Left ventricle myocardium inferior (tissue), 1 donor: ENCODE data around the gene BTN1A1. TPM values are rescaled to one million over a fixed set of nuclear protein-coding genes. Genes with fewer than 3 reads are reported as not detected.

Experiments
- DNase-seq: peaks from one replicate; pipeline ENCODE4 v3.0.0-alpha.2; 2020
- H3K27ac ChIP-seq: fragments of 200-600 bp; replicated peaks from 2 replicates; pipeline ENCODE4 v1.8.0; 2021
- H3K27me3 ChIP-seq: fragments of 200-600 bp; 2 replicates; pipeline ENCODE4 v1.8.0; 2021; ENCODE audit warnings: low read depth
- H3K36me3 ChIP-seq: fragments of 200-600 bp; 2 replicates; pipeline ENCODE4 v1.8.0; 2021
- H3K4me1 ChIP-seq: fragments of 200-600 bp; 2 replicates; pipeline ENCODE4 v1.8.0; 2021
- H3K4me3 ChIP-seq: fragments of 200-600 bp; 2 replicates; pipeline ENCODE4 v1.8.0; 2021; ENCODE audit warnings: mild to moderate bottlenecking, moderate library complexity
- H3K9me3 ChIP-seq: fragments of 200-600 bp; replicated peaks from 2 replicates; pipeline ENCODE4 v1.8.0; 2021
- intact Hi-C: fragments of 100-400 bp; cut with micrococcal nuclease; formaldehyde crosslinking; loops from one replicate; pipeline ENCODE4 v1.11.0; 2022
- total RNA-seq: library from RNA; stranded (reverse); fragmentation: NEBNext Ultra II Directional; extraction: Animal tissue kit (Norgen Biotek cat#: 25700); gene quantifications from one replicate; pipeline ENCODE4 v1.2.1, GENCODE V29; 2021
- TF ChIP-seq, protein P1 (sequence below): fragments of 200-600 bp; IDR thresholded peaks from 2 replicates; pipeline ENCODE4 v1.8.0; 2021; ENCODE audit warnings: antibody characterized with exemption, mild to moderate bottlenecking, borderline replicate concordance
- donor health status: DM: no; HTN: yes; CAD: no; lungs with severe emphysema.

The BTN1A1 gene
- total RNA-seq, 1 donor from 2014 or later, result not detected

DNA sequence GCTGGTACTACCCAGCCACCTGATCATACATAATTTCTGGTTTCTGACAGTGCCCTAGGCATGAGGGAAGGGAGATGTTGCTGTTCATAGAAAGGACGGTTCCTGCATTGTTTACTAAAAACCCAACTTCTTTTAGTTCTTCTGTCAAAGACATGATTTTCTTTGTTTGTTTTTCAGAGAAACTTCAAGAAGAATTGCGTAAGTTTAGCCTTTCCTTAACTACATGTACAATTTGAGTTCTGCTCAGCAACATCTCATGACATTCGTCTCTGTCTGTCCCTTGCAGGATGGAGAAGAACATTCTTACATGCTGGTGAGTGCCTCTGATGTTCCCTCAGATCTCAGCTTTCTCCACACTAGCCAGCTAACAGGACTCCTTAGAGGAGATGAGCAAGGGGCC lies 34.3 kb upstream of the BTN1A1 start:
- H3K4me1 ChIP-seq, result peaks cover 18% of the 10 kb centered on the region
- DNase-seq, result no peak
- H3K9me3 ChIP-seq, result no peaks in the 10 kb centered on the region
- peaks cover 87% of the 10 kb centered on the region for H3K36me3 ChIP-seq
- no peaks in the 10 kb centered on the region for H3K27me3 ChIP-seq
- no peak overlapping the region for H3K27ac ChIP-seq
- no peak overlapping the region for H3K4me3 ChIP-seq
- intact Hi-C loops, result no loop called here
- TF ChIP-seq, protein P1, sequence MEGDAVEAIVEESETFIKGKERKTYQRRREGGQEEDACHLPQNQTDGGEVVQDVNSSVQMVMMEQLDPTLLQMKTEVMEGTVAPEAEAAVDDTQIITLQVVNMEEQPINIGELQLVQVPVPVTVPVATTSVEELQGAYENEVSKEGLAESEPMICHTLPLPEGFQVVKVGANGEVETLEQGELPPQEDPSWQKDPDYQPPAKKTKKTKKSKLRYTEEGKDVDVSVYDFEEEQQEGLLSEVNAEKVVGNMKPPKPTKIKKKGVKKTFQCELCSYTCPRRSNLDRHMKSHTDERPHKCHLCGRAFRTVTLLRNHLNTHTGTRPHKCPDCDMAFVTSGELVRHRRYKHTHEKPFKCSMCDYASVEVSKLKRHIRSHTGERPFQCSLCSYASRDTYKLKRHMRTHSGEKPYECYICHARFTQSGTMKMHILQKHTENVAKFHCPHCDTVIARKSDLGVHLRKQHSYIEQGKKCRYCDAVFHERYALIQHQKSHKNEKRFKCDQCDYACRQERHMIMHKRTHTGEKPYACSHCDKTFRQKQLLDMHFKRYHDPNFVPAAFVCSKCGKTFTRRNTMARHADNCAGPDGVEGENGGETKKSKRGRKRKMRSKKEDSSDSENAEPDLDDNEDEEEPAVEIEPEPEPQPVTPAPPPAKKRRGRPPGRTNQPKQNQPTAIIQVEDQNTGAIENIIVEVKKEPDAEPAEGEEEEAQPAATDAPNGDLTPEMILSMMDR, result no peak

DNA sequence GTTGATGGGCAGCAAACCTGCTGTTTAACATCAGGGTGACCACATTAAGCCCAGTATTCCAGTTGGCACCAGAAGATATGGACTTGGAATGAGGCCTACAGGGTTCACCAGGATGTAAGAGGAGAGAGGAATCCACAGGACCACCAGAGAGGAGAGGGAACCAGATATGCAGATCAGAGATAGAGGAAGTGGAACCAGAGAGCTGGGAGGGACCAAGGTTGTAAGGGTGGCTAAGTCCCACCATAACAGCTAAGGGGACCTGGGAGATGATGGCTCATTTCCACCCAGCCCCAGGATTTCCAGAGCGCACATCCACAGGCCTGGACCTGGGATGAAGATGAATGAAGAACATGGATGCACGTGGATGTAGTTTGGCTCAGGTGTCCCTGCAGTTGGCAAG lies 31.3 kb upstream of the BTN1A1 start:
- TF ChIP-seq, protein P1, result no peak
- no peak overlapping the region for H3K27ac ChIP-seq
- H3K36me3 ChIP-seq, result peaks cover 56% of the 10 kb centered on the region
- no peaks in the 10 kb centered on the region for H3K27me3 ChIP-seq
- no peak for DNase-seq
- peaks cover 6% of the 10 kb centered on the region for H3K9me3 ChIP-seq
- H3K4me3 ChIP-seq, result no peak overlapping the region
- intact Hi-C loops, result no loop called here
- no peaks in the 10 kb centered on the region for H3K4me1 ChIP-seq

DNA sequence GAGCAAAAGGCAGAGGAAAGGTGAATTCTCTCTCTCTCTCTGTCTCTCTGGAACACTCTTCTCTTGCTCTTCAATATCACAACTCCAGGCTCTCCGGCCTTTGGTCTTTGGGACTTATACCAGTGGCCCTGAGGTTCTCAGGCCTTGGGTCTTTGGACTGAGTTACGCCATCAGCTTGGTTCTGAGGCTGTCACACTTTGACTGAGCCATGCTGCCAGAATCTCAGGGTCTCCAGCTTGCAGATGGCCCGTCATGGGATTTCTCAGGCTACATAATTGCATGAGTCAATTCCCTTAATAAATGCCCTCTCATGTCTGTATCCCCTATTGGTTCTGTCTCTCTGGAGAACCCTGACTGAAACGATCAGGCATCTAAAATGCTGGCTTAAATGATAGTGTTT lies 29.5 kb upstream of the BTN1A1 start:
- Histone ChIP-seq H3K4me3 (no peak overlapping the region), H3K27me3 (no peaks in the 10 kb centered on the region), H3K36me3 (peaks cover 38% of the 10 kb centered on the region), H3K27ac (no peak overlapping the region), H3K4me1 (peaks cover 14% of the 10 kb centered on the region), H3K9me3 (peaks cover 6% of the 10 kb centered on the region)
- no peak for DNase-seq
- TF ChIP-seq, protein P1, result no peak
- intact Hi-C loops, result no loop called here

DNA sequence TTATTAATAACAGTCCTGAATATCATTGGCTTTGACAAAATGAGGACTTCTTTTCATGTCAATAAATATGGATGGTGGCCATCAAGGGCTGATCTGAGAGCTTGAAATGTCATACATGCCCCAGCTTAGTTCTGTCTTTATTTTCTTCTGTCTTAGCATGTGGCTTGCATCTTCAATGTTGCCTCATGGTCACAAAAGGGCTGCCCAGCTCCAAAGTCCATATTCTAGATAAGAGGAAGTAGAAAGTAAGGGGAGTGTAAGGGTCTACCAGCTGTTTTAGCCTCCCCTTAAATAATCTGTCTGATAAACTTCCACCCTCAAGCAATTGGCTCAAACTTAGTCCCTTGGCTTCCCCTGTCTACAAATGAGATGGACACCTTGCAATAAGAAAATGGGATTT lies 28.1 kb upstream of the BTN1A1 start:
- intact Hi-C loops, result no loop called here
- DNase-seq, result no peak
- Histone ChIP-seq H3K4me3 (no peak overlapping the region), H3K27ac (no peak overlapping the region), H3K36me3 (peaks cover 25% of the 10 kb centered on the region), H3K27me3 (no peaks in the 10 kb centered on the region), H3K4me1 (peaks cover 18% of the 10 kb centered on the region), H3K9me3 (peaks cover 6% of the 10 kb centered on the region)
- TF ChIP-seq, protein P1, result no peak

DNA sequence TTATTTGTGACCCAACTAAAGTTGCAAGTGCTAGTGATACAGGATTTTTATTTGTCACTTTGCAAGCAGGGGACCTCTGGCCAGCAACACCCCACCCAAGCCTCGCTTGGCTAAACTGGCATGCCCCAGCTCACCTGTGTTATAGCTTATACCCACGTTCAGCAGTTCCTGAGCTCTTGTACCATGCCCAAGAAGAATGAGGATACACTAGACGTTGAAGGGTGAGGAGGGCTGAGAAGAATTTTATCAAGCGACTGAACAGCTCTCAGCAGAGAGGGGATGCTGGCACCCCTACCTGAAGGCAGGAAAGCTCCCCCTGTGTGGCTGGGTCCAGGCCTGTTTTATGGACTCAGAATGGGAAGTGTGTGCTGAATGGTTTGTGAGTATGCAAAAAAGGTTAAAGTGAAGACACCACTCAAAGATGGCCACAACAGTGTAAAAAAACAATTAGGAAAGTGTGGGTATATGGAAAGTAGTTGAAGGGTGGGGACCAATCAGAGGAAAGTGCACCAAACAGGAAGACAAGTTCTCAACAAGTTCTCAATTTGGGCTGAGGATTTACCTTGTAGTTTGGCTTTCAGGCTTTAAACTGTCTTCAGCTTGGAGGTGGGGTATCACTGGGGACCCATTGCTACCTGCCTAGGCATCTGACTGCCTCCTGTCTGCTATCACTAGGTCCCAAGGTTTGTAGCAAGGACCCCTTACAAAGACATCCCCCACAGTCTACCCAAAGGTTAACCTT lies 27.4 kb upstream of the BTN1A1 start:
- no peak overlapping the region for H3K4me3 ChIP-seq

More for the DNA sequence above, 27.4 kb upstream of the BTN1A1 start:
- intact Hi-C loops, result no loop called here
- Histone ChIP-seq H3K4me1 (peaks cover 18% of the 10 kb centered on the region), H3K9me3 (peaks cover 6% of the 10 kb centered on the region), H3K36me3 (peaks cover 17% of the 10 kb centered on the region), H3K27me3 (no peaks in the 10 kb centered on the region), H3K27ac (no peak overlapping the region)
- TF ChIP-seq, protein P1, result no peak
- DNase-seq, result no peak
